GM18505 (cell line): ENCODE results near the gene RAX.

ENCODE experiments used
- ATAC-seq: cut with Tn5 transposase; IDR thresholded peaks from one replicate; pipeline ENCODE4 v1.9.1; 2021; ENCODE audit not compliant: unreplicated experiment
- POLR2A ChIP-seq: IDR thresholded peaks from 4 replicates; pipeline ENCODE4 v1.6.1; 2011; ENCODE audit warnings: borderline replicate concordance; ENCODE audit not compliant: insufficient read depth, insufficient read length; ENCODE audit errors: extremely low read depth

Gene RAX

DNA sequence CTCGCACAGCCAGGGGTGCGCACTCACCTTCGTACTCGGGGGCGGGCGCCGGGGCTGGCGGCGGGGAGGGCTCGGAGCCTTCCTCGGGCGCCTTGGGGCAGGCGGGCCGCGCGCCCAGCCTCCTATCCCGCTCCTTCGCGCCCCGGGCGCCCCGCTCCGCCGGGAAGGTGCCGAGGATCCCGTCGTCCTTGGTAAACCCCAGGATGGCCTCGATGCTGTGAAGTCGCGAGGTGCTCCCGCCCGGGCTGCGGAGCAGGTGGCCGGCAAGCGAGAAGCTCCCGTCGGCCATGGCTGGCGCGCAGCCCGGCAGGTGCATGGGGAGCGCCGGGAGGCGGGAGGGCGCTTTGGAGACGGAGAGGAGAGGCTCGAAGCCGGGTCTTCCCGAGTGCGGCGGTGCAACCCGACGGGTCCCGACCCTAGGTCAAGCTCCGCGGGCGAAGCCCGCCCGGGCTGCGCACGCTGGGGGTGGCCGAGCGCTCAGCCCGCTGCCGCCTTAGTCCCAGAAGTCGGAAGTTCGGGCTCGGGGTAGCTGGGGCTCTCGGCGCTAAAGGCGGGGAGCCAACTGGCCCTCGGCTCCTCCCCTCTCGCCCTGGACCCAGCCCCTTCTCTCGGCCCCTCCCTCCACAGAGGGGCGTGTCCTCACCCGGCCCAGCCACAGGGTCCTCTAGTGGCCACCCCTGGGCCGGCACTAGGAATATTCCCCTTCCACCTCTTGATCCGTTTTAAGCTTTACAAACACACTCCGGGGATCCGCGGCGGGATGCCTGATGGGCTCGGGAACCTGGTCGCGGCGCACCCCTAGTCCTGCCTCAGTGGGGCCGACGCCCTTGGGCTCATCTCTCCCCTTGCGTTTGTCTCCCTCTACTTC, at the start of gene RAX:
Gene RAX, minus strand, starts transcription at position 564 of the 868 bp plus-strand sequence. Its CDS starts 248 bp downstream, at position 316.
- no peak for ATAC-seq
- no peak for TF ChIP-seq POLR2A

DNA sequence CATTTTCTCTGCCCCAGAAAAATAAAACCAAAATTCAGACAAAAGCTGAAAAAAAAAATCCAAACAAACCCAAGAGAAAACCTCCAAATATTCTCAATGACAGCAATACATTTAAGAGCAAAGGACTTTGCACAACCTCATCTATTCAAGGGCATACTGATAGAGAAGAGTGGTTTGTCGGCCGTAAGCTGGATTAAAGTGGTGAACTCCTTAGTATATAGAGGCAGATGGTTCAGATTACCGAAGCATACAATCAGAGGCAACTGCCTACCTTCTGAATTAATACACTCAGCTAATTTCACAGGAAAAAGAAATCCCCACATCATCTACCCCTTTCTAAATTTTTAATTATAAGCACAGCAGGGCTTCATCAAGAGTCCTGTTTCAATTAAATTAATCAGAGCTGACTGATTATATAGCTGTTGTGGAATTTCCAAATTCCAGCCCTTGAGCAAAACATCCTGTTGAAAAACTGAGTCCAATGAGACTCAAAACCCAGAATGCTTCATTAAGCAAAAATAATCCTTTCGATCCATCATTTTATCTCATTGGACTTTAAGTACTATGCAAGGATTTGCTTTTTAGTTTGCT, 45.3 kb upstream of the RAX start, which contains the start of gene CPLX4:
Gene CPLX4, minus strand, starts transcription at position 190 of the 591 bp plus-strand sequence. Its CDS starts 187 bp downstream, at position 3.
- ATAC-seq: no peak
- TF ChIP-seq POLR2A: no peak

DNA sequence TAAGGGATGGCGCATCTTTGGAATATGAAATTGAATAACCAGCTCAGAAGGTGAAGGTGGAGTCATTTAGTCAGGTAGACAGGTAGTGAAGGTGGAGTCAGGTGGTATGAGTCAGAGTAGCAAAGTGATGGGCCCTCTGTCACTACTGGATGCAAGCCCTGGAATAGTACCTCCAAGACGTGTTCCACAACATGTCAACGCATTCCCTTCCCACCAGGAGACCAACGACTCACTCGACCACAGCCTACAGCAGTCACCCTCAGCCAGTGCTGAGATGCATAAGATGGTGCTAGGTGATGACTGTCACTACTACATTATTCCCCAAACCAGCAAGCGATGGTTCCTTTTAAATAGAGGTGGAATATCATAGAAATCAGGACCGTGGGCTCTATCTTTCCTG, 38.4 kb upstream of the RAX start:
- no peak for TF ChIP-seq POLR2A
- no peak for ATAC-seq

DNA sequence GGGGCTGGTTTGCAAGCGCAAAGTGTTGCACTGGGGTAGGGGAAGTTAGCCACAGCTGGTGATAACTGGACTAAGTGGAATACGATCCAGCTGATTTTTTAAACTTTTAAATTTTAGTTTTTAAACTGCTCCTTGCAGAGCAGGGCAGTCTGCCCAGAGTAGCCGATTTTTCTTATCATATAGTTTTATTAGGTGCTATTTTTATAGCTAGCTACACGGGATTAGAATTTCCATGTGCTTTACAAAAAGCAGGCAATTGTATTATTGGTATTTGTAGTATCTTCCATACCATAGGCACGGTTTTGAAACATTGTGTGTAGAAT, 35.6 kb upstream of the RAX start:
- ATAC-seq: no peak
- no peak for TF ChIP-seq POLR2A

DNA sequence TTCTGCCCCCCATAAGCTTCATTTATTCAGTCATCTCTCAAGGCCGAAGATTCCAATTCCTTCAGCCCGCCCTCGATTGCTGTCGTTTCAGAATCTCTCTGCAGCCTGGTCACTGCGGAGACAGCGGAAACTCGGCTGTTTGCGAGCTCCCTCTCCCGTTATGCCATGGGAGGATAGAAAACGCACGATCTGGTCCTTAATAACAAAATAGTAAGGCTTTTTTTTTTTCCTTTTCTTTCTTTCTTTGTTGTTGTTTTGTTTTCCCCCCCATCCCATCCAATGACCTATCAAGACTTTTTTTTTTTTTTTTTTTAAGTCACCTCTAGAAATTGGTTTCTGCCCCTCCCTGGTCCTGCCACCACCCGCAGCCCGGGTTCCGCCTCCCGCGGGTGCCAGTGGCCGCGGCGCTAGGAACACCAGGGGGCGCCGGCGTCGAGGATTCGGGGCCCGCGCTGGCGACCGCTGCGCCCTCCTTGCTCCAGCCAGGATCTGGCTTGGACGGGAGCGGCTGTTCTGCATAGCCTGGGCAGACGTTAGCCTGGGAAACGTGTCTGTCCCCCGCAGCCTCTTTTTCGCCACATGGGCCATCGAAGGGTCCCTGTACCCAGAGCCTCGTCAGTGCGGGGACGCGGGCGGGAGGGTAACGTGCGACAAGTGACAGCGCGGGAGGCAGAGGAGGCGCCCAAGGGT, 35.1 kb upstream of the RAX start:
- peak; percentile 85 for ATAC-seq
- TF ChIP-seq POLR2A: no peak

DNA sequence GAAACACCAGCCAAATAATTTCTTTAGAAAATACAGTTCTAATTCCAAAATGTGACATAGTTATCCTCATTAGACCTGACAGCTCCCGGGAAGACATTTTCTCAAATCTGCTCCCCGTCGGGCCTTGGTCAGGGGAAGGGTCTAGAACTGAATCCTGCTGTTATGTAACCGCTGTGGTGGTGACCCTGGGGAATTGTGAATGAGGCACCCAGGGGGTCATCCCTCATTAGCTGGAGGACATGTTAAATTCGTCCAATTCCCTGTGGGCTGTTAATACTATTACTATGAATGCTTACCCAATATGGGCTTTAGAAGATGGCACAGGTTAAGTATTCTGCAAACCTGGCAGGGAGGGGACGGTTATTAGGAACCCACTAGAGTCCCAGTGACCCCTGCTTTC, 33.4 kb upstream of the RAX start:
- no peak for ATAC-seq
- no peak for TF ChIP-seq POLR2A

DNA sequence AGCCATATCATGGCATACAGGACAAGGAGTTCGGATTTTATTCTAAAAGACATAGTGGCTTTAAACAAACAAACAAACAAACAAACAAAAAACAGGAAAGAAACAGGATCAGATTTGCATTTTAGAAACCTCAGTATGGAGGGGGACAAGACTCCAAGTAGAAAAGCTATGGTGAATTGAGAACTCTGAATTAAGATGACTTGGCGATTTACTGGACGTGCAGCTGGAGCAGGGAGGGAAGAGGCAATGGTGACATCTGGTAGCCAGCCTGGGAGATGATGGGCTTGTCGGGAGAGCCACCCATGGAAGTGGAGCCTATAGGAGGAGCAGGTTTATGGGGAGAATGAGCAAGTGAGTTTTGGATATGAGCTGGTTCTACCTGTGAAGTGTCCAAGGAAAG, 32.0 kb upstream of the RAX start:
- ATAC-seq: no peak
- no peak for TF ChIP-seq POLR2A

DNA sequence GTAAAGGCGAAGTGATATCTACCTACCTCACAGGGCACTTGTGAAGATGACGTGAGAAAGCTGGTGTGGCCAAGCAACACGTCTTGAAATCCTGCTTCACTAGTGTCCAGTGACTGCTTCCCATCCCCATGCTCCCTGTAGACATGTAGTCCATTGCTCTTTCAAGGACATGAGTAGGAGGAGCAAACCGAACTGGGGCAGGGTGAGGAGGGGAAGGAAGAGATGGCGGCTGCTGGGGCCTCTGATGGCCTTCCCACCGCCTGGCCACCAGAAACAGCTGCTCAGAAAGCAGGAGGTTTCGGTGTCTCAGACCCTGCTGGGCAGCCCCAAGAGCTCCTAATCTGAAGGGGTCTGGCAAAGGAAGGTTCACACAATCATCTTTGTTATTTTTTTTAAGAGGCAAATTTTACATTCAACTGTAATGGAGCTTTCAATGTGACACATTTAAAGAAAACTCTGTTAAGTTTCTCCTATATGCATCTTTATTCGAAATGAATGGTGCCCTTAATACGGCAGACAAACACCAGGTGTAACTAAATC, 30.5 kb upstream of the RAX start:
- no peak for ATAC-seq
- TF ChIP-seq POLR2A: no peak

DNA sequence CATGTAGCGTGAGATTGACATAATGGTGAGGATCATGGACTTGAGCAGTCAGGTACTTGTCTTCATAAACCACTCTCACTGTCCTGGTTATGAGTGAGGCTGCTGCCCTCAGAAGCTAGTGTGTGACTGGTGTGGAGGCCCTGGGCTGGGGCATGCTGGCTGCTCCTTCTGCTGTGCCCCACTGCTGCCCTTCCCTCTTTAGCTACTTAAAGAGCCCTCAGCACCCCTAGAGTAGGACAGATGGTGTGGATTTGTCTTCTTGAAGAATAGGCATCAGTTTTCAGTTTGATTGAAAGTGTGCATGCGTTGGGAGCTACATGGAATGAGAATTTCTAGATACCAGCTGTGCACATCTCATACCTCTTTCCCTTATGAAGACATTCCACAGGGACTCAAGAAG, 29.8 kb upstream of the RAX start:
- no peak for TF ChIP-seq POLR2A
- ATAC-seq: no peak

DNA sequence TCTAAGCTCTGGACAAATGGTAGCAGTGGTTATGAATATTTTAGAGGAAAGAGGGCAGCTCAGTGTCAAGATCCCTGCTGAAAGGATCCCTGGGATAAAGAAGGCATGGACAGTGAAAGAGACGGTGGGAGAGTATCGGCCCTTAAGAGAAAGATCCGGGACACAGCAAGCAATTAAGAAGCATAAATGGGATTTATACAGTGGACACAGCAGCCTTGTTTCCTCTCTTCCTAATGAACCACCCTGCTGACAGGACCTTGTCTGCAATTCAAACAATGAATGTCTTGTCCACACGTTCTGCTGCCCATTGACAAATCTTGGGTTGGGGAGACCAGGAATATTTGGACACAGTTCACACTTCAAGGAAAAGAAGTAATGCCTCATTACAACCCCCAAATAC, 28.7 kb upstream of the RAX start:
- no peak for ATAC-seq
- no peak for TF ChIP-seq POLR2A

DNA sequence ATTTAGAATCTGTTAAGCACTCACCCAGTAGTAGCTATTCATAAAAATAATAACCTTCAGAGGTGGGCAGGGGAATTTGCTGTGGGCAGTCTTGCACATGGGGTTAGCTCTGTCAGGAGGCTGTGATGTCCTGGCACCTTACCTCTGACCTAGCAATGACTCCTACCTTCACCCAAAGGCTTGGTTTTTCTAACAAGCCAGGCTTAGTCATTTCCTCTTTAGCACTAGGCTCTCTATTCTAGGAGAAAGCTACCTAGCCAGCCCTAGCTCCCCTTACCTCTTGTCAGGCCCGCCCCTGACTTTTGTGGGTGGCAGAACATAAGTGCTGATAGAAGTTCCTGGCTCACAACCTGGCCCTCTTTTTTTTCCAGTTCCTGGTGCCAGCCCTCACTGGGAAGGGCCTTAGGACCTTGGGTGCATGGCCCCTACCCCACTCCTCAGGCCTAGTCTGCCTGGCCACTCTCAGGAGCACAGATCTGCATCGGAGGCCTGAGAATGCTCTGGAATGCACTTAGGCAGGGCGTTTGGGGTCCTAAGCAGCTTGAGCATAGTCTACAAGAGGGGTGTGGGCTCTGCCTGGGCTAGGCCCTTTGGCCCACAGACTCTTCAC, 27.5 kb upstream of the RAX start:
- ATAC-seq: no peak
- no peak for TF ChIP-seq POLR2A

DNA sequence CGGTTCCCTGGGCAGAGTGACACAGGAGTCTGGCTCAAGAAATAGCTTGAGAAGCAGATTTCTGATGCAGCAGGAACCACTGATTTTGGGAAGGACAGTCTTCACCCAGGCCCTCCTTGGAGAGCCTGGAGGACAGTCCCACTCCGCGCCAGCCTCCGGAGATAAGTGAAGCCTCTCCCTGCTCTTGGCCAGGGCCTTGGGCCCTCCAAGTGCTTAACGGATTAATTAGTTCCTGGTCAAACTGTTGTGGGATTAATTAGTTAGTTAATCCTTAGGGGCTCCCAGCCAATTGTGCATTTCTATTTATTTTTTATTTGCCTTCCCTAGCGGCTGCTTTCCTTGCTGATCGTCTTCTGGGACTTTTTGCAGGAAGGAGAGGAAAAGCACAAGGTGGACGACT, 25.6 kb upstream of the RAX start:
- no peak for TF ChIP-seq POLR2A
- no peak for ATAC-seq

DNA sequence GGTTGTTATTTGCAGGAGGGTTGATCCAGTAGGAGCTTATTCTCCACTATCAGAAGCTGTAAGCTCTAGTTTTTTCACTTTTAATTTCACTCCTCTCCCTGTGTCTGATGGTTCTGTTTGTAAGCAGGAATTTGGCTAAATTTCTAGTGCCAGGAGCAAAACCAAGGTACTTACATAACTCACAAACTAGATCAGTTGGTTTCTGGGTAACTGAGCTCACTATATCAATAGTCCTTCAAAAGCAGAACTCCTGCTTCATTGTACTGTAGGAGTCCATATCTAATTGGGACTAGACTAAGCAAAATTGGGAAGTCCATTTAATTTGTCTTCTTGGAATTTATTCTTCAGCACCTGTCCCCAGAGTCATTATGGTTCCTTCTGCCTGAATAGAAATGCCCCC, 20.1 kb upstream of the RAX start:
- ATAC-seq: no peak
- no peak for TF ChIP-seq POLR2A
